HG03378 (cell line): ENCODE data around the gene MYO19.
"Not testable (repeated sequence)": the region's sequence is repeated elsewhere in the genome, so short reads cannot be mapped to it uniquely, and the experiment has no call there.

Experiments
- ATAC-seq: cut with Tn5 transposase; IDR thresholded peaks from one replicate; pipeline ENCODE4 v1.9.1; 2021; ENCODE audit warnings: mild to moderate bottlenecking, moderate library complexity; ENCODE audit not compliant: unreplicated experiment

MYO19 gene

DNA sequence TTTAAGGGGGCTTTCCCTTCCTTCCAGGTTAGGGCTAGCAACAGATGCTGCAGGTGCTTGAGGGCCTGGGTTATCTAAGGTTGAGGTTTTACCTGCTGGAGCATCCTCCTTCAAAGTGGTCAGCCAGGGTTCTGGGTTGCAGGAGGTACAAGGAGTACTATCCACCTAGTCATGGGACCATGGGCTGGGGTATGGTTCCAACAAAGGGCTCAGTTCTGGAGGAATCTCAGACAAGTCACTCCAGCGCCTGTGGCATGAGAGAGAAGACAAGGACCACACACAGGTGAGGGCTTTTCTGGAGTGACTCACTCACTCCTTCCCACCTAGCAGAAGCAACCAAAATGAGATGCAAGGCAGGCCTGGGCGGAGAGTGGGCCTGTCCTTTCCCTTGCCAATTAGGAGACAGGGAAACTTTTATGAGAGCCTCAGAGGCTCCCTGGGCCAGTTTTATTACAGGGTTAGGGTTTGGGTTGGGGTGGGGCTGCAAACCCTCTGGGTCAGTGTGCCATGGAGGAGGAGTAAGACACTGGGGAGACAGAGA lies 2.2 kb downstream of the MYO19 start:
- no peak for ATAC-seq

DNA sequence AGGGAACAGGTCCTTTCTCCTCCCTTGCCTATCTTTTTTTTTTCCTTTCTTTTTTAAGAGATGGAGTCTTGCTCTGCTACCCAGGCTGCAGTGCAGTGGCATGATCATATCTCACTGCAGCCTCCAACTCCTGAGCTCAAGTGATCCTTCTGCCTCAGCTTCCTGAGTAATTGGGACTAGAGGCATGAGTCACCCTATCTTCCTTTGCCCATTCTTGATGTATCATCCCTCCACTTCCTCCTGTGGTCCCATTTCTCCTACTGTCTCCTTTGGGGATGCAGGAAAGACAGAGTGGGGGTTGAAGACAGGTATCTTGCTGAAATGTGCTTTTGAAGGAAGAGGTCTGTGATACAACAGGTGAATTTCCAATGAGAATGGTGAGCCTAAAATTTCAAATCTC lies 5.5 kb downstream of the MYO19 start:
- no peak for ATAC-seq

DNA sequence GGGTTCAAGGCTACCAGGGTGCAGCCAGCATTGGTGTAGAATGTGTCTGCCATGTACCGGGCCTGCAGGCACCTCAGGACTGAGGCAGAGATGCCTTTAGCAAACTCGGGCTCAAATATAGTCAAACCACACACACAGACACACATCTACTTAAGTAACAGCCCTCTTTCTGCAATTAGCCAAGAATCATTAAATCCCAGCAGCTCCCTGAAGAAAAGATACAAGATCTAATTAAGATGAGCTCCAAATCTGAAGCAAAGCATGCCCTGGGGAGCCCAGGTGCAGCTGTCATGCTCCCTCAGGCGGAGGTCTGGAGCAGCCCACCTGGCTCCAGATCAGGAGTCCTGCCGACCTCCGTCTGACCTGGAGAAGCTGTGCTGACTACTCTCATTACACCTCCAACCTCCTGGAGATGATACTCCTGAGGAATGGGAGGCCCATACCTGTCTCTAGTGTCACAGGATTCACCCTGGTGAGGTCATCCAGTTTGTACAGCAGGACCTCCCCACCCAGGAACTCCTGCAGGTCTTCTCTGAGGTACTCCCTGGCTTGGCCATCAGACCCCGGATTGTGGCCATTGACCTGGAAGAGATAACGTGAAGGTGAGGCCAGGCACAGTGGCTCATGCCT lies 6.9 kb downstream of the MYO19 start:
- no peak for ATAC-seq

DNA sequence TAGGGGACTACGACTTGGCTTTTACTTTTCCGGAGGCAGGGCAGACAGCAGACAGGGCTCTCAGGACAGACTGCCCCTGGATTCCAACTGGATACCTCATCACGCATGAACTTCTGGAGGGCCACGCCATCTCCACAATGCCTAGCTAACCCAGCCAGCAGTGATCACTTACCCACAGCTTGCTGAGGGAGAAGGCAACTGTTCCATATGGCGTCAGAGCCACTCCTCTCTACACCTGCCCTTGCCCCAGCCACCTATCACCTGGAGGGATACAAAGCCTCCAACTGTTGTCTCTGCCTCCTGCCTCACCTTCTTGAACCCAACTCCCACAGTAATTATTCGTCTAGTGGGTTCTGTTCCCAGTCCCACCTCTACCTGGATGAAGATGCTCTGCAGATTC lies 8.8 kb downstream of the MYO19 start:
- ATAC-seq = no peak

DNA sequence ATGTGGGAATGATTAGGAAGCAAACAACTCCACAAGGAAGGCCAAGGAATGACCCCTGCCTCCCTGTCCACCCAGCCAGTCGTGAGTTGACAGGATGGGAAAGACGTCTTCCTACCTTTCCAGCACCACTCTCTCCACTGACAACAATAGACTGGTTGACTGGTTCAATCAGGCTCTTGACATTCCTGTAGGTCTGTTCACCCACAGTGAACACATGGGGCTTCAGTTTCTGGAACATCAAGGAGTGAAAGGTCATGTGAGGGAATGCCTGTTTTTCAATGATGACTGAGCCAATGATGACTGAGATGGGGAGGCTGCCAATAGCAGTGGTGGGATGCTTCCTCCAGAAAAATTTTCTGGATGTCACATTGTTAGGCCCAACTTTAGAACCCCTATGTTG lies 9.6 kb downstream of the MYO19 start:
- no peak for ATAC-seq

DNA sequence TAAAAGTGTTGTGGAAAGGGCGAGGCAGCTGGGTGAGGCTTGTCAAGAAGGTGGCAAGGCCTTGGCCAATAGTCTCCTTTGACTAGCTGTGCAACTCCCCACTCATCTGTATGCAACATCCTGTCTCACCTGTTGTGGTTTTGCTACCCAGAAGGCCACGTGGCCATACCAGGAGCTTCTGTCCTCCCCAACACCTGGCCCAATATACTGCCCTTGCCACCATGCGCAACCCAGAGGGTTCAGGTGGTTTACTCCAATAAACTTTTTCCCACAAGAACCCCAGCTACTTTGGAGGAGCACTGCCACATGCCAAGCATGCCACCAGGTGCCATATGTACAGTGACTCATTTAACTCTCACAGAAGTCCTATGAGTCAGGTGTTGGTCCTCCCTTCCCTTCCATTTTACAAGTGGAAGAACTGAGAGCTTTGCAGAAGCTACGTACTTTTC lies 10.2 kb downstream of the MYO19 start:
- no peak for ATAC-seq

DNA sequence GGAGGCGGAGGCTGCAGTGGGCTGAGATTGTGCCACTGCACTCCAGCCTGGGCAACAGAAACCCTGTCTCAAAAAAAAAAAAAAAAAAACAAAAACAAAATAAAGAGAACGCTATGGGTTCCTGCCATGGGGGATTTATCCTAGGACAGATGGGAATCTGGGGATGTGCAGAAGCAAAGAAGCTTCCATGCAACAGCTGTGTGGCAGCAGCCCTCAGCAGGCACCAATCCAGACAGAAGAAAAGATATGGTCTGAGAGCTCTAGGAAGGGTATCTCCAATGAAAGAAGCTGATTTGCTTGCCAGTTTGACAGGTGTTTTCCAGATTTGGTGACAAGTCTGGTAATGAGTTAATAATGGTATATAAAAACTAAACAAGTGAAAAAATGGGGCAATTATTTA lies 11.6 kb downstream of the MYO19 start:
- ATAC-seq = no peak

DNA sequence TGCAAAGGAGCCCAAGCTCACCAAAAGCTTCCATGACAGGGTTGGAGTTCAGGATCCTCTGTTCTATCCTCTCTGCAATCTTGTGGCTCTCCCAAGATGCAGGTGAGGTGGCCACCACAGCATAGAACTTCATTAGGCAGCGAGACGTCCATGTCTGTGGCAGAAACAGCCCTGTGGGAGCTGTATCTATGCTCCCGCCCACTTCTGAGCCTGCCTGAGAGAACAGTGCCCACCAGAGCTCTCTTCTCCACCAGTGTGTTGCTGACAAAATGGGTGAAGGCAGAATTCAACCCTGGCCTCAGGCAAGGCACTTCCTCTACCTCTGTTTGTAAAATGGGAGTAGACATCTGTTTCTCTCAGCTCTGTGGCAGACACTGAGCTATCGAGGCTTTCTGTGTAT lies 18.8 kb downstream of the MYO19 start:
- no peak for ATAC-seq

DNA sequence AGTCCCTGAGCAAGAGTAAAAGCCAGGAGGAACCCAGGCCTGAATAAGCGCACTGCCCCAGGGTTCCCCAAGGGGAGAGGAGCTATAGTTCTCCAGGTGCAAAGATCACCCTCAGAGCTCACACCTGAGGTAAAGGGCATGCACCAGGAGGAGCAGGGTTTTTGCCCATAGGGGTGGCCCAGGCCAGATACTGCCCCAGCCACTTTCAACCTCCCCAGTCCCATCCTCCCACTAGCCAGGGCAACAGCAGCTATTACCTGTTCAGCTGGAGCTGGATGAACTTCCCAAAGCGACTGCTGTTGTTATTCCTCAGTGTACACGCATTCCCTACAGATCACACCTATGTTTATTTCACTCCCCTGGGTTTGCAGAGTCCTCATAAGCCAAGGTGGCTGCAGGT lies 19.8 kb downstream of the MYO19 start:
- no peak for ATAC-seq

DNA sequence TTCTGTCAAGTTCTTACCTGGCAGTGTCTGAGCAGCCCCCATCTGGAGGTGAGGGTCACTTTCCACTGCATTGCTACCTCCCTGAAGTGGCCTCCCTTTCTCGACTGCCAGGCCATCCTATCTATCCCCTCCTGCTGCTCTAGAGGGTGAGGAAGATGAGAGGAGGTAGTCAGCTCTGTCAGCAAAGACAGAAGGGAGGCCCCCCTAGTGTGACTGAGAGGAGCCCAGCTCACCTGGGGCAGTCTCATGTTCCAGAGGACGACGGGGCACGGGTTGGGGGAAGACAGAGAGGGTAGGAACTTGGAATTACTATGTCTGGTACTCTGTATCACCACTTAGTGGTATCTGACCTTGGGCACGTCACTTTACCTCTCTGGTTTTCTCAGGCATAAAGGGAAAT lies 22.0 kb downstream of the MYO19 start:
- no peak for ATAC-seq

DNA sequence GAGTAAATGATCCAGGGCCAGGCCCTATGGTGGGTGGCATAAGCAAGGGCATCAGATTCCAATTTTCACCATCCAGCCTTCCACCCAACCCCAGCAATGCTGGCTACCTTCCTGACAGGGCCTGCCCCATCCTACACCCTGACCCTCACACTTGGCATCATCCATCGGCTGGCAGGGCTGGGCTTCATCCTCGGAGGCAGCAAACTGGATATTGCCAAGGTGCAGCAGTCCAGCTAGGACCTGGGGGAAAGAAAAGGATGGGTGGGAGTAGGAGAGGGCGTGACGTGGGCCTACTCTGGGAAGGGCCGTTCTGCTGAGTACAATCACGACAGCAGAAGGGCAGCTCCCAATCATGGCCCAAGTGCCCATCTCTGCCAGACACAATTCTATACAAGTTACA lies 23.5 kb downstream of the MYO19 start:
- ATAC-seq = no peak

DNA sequence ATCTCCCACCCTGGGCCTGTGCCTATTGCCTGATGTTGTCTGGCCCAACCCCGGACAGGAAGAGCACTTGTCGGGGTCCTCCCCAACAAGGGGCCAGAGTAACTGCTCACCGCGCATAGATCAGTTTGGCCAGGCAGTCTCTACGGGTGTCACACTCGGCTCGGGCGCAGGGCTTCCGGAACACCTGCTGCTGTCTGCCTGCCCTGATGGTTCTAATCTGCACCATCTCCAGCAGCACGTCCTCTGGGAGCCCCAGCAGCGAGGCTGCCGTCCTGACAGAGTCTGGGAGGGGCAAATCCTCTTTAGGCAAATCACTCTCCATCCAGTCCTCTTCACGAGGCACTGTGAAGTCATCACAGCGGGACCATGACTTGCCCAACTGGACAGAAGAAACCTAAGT lies 24.0 kb downstream of the MYO19 start:
- no peak for ATAC-seq

DNA sequence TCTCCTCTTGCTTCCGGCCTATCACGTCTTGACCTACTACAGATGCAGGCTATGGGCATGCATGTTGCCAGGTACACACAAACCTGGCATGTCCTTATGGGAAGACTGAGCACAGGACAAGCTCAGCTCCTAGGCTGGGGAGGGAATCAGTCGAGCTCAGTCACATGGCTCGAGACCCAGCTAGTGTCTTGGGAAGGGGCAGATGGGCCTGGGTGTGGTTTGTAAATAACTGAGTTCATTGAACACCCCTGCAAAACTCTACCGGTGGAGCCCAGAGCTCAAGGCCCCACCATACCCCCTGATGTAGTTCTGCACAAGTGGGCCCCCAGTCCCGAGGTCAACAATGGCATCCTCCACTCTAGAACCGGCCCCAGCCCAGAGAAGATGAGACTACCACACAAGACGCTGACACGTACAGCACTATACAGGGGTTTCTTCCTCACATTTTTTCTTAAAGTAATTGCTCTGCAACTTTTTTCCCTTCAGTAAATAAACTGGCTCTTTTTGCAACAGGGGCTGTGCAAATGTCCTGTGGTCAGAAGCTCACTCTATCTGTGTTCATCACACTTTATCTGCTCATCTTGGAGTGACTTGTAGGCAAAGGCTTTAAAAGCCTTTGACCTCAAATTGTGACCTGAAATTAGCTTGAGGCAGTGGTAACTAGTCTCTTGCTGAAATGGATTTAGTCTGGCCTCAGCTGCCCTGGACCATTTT lies 25.2 kb downstream of the MYO19 start:
- no peak for ATAC-seq

DNA sequence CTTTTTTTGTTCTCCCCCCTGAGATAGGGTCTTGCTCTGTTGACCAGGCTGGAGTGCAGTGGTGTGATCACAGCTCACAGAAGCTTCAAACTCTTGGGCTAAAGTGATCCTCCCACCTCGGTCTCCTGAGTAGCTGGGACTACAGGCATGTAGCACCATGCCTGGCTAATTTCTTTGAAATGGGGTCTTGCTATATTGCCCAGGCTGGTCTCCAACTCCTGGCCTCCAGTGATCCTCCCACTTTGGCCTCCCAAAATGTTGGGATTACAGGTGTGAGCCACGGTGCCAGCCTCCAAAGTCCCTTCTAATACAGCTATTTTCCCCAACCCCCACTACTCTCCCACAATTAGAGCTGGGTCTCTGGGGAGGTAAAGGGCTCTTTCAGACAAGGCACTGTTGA lies 26.2 kb downstream of the MYO19 start:
- not testable (repeated sequence) for ATAC-seq

DNA sequence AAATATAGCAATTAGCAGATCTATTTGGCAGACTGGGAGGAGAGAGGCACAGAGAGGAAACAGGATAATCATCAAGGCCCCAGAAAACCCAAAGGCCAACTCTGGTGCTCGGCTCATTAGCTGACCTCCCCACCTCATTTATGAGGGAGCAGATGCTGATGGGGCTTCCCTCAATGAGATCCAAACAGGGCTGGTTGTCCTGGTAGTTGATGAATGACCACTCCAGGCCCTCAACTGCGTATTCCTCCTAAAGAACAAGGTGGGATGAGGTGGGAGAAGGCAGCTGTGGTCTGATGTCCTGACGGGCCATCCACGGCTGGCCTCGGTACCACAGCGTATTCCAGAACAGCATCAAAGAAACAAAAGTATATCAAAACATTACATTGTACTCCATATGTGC lies 27.4 kb downstream of the MYO19 start:
- ATAC-seq = no peak

DNA sequence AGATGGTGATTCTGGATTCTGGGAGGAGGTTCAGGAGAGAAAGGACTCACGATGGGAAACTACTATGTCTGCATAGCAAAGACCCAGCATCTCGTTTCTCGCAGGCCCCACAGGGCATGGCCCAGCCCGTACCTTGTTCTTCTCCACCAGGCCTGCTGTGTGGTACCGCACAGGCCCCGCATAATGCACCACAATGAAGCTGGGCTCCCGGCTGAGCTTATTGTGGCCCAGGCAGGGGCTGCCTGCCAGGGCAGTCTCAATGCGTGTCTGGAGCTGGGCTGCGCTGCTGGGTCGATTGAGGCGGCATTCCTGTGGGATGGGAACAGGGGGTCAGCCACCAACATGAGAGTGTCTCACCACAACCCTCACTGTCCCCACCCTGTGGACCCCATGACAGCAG lies 27.8 kb downstream of the MYO19 start:
- no peak for ATAC-seq

DNA sequence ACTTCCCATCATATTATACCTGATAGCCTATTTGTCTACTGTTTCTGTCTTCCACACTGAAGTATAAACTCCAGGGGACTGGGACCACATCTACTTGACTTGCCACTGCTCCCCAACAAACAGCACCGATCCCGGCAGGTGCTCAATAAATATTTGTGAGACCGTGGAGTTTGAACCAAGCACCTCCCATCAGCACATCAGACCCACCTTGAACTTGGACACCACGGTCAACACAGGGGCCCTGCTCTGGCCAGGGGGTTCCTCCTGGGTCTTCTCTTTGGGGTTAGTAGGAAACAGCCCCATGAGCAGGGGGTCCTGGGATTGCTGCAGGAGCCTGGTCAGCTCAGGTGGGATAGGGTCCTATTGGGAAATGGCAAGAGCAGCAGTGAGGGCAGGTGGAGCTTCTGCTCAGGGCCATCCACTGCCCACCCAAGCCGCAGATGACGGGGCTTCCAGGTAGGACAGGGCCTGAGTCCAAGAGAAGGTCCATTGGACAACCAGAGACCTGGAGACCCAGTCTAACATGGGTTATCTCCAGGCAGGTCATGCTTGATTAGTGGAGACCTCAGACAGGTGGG lies 28.3 kb downstream of the MYO19 start:
- ATAC-seq = no peak

DNA sequence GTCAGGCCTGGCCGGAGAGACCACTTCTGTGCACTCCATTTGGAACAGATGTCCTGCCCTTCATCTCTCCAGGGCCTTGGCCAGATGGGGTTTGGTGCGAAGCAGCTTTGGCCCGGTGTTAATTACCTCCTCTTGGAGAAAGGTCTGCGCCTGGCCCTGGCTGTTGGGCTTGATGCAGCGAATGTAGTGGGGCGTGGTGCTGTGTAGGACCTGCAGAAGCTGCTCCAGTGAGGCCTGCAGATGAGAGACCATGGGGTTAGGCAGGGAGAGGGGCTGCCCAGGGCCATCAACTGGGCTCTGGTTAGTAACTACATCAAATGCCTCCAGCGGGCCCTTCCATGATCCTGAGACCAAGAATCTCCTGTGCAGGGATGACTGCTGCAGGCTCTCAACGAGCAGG lies 29.5 kb downstream of the MYO19 start:
- ATAC-seq = no peak

DNA sequence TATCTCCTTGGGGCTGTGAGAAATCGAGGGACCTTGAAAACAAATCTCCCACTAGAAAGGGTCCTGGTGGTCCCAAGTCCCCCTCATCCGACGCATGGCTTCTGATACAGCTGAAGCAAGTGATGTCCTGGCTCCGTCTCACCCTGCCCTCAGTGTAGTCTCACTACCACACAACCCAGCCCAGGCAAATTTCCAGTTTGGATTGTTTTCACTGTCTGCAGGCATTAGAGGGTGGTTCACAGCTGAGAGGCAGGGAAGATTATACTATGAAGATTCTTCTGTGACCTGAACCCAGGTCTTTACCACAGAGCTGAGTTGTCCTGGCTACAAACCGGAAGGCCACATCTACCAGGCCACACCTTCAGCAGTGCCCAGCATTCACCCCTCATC lies 30.5 kb downstream of the MYO19 start:
- ATAC-seq = no peak

DNA sequence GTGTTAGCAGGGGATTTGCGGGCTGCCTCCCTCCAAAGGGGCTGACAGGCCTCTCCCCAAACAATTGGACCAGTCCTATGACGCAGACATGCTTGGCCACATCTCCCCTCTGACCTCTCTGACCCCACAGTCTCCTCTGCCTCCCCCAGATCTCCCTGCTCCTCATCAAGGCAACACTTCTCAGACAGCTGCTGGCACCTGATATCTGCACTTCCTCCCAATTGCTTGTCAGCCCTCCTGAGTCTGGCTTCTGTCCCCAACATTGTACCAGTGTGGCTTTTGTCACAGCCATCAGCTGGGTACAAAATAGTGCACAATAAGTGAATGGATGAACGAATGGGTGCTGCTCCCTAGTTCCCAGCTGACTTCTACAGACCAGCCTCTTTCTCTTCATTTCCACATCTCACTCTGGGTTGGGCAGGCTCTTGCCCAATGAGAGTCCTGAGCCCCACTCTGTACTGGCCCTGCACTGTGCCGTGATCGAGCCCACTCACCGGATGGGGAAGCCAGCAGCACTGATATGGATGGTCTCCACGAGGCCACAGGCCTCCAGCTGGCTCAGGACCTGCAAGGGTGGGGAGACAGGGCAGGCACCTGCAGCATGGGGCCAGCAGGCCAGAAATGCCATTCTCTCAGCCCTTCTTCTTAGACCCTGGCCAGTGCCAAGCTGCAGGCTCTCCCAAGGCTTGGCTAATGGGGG lies 31.1 kb downstream of the MYO19 start:
- ATAC-seq = no peak

DNA sequence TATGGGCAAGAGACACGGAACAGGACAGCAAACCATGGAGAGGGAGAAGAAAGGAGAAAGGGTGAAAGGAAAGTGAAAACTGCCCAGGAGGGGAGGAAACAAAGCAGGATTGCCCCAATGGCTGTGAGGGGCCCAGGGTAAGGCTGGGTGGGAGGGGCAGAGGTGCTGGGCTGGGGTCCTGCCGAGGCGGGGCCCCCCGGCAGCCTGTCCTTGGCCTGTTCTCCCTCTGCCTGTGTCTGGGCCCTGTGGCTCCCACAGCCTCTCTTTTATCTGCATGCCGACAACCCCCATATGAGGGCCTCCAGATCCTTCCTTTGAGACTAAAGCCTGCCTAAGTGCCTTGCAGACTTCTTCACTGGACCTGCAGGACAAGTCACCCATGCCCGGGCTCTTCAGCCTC lies 32.7 kb downstream of the MYO19 start:
- ATAC-seq = no peak

DNA sequence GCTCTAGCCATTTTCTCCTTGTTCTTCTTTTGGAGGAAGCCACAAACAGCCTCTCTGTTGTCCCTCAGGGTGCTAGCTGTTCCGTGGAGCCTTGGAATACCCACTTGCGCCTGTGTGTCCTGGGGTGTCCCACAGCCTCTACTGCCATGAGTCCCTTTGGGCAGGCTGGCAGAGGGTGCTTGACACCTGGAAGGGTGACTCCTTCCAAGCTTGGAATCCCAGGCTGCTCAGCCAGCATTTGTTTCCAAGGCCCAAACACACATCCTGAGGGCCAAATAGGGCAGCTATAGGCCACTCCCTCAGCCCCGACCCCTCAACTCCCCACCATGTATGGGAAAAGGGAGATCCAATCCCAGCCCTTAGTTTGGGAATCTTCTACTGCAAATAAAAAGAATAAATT lies 33.3 kb downstream of the MYO19 start:
- ATAC-seq = no peak
